Suprapubic skin (tissue), 4 donors: ENCODE results near the gene IRS2.

Experiments
- POLR2A ChIP-seq, 2 donors: fragments of 450-650 bp; IDR thresholded peaks; one replicate each; pipeline ENCODE4 v1.6.1; 2017; ENCODE audit warnings: antibody characterized with exemption in 2 of 2, mild to moderate bottlenecking in 2 of 2, moderate library complexity in 2 of 2
- POLR2AphosphoS5 ChIP-seq, 3 donors: sonication (generic); formaldehyde crosslinking; IDR thresholded peaks; one replicate each; pipeline ENCODE4 v1.6.1; 2017; ENCODE audit warnings: antibody characterized with exemption in 3 of 3
- TF ChIP-seq, protein P1 (sequence below), 2 donors: fragments of 200-600 bp in 1 of 2; fragments of 450-650 bp in 1 of 2; sonication (generic) in 1 of 2; IDR thresholded peaks; one replicate each; pipeline ENCODE4 v1.5.1; 2016 to 2019; ENCODE audit warnings: antibody characterized with exemption in 2 of 2, mild to moderate bottlenecking in 1 of 2, moderate library complexity in 1 of 2

DNA sequence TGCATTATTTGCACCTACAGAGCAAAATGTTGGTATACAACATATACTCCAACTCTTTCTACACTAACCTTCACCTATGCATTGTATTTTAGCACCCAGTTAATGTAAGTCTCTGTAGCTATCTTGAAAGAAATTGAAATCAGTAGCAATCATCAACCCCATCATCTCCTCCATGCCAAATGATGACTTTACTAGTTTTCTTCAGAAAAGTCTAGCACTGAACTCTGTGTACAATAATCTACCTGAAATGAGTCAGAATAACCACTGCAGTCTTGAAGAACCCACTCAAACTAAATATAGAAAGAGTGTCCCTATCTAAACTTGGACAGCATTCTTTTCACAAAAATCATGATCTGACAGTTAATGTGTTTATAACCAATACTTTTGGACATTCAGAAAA lies 9.8 kb downstream of the IRS2 start:
- TF ChIP-seq, protein P1, sequence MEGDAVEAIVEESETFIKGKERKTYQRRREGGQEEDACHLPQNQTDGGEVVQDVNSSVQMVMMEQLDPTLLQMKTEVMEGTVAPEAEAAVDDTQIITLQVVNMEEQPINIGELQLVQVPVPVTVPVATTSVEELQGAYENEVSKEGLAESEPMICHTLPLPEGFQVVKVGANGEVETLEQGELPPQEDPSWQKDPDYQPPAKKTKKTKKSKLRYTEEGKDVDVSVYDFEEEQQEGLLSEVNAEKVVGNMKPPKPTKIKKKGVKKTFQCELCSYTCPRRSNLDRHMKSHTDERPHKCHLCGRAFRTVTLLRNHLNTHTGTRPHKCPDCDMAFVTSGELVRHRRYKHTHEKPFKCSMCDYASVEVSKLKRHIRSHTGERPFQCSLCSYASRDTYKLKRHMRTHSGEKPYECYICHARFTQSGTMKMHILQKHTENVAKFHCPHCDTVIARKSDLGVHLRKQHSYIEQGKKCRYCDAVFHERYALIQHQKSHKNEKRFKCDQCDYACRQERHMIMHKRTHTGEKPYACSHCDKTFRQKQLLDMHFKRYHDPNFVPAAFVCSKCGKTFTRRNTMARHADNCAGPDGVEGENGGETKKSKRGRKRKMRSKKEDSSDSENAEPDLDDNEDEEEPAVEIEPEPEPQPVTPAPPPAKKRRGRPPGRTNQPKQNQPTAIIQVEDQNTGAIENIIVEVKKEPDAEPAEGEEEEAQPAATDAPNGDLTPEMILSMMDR (IDR thresholded peaks at IDR 0.05), result no peak
- TF ChIP-seq POLR2AphosphoS5 (IDR thresholded peaks at IDR 0.05) (no peak), POLR2A (IDR thresholded peaks at IDR 0.05) (no peak)
